Measurements from ENCODE around the gene C21orf91.

- TF ChIP-seq CTCF (IDR thresholded peaks at IDR 0.05; ENCODE audit: low read depth, low read length, missing input control) (no peak), TAF1 (conservative IDR thresholded peaks at IDR 0.05) (no peak), MAX (IDR thresholded peaks at IDR 0.05) (no peak), REST (IDR thresholded peaks at IDR 0.05) (no peak), ZBTB33 (IDR thresholded peaks at IDR 0.05) (no peak), JUND (IDR thresholded peaks at IDR 0.05) (no peak), SP1 (IDR thresholded peaks at IDR 0.05) (no peak), EGR1 (IDR thresholded peaks at IDR 0.05; ENCODE audit: low read depth in 2 of 2) (no peak), RAD21 (IDR thresholded peaks at IDR 0.05) (no peak), FOXA1 (IDR thresholded peaks at IDR 0.05) (no peak), YY1 (IDR thresholded peaks at IDR 0.05) (no peak), GABPA (IDR thresholded peaks at IDR 0.05 in 1 of 2, conservative IDR thresholded peaks at IDR 0.05 in 1 of 2) (no peak)
Measured at GRCh38 chr21:17784180-17784598, 35.0 kb downstream of the C21orf91 start.

Data from liver (tissue), 3 donors.